Measurements from ENCODE around the gene LMO4. TPM values are rescaled to one million over a fixed set of nuclear protein-coding genes. Genes with fewer than 3 reads are reported as not detected.

Gene LMO4
- total RNA-seq, 1 experiment from 2014 or later = 38.5 TPM

- no peak for DNase-seq (ENCODE audit: low read depth, low spot score)
- Histone ChIP-seq H3K4me2 (ENCODE audit: low read length) (no peak overlapping the region), H3K9ac (ENCODE audit: low read length) (no peak overlapping the region), H3K27ac (ENCODE audit: low read depth, low read length) (no peak overlapping the region), H4K20me1 (ENCODE audit: insufficient read depth) (no peaks in the 10 kb centered on the region), H3K79me2 (ENCODE audit: insufficient read depth, low read length) (no peaks in the 10 kb centered on the region), H3K9me3 (ENCODE audit: control insufficient read depth in 1 of 2, insufficient read depth in 1 of 2, low read depth in 1 of 2, low read length in 2 of 2) (no peaks in the 10 kb centered on the region), H2AFZ (ENCODE audit: low read depth, low read length, poor library complexity, severe bottlenecking) (no peak overlapping the region), H3K9me2 (ENCODE audit: insufficient read depth) (no peaks in the 10 kb centered on the region; the same call in 1 of the 2 replicates), H3K4me1 (ENCODE audit: control insufficient read depth in 1 of 2, insufficient read depth in 2 of 2, low read length in 2 of 2) (no peaks in the 10 kb centered on the region), H3K27me3 (ENCODE audit: insufficient read depth, low read length) (no peaks in the 10 kb centered on the region), H3K36me3 (ENCODE audit: control insufficient read depth in 1 of 2, insufficient read depth in 2 of 2, low read length in 2 of 2) (no peaks in the 10 kb centered on the region), H3K4me3 (replicated peaks in 1 of 2; ENCODE audit: low read depth in 1 of 2, low read length in 2 of 2) (no peak overlapping the region)
- no TSS peak for BruUV-seq (replicated peaks)
- CTCF ChIA-PET = no interaction called here
- ATAC-seq = no peak
- intact Hi-C loops (cut with micrococcal nuclease) = no loop called here
- POLR2A ChIA-PET = no interaction called here
- TF ChIP-seq FOSL1 (IDR thresholded peaks at IDR 0.05; ENCODE audit: low read depth) = no peak
- no peak for TF ChIP-seq POLR2A (IDR thresholded peaks at IDR 0.05; ENCODE audit: borderline replicate concordance, extremely low read depth, insufficient read depth, insufficient read length)
- no peak for TF ChIP-seq SIN3A (IDR thresholded peaks at IDR 0.05; ENCODE audit: low read depth)
- no peak for TF ChIP-seq RAD21 (IDR thresholded peaks at IDR 0.05; ENCODE audit: low read depth)
- TF ChIP-seq ELF1 (IDR thresholded peaks at IDR 0.05; ENCODE audit: borderline replicate concordance, low read depth) = no peak
- TF ChIP-seq MAX (IDR thresholded peaks at IDR 0.05) = no peak
- TF ChIP-seq CTCF (IDR thresholded peaks at IDR 0.05 in 2 of 3, conservative IDR thresholded peaks at IDR 0.05 in 1 of 3; ENCODE audit: borderline replicate concordance in 1 of 3, insufficient read depth in 1 of 3, low read depth in 2 of 3, low read length in 2 of 3) = no peak
- no peak for TF ChIP-seq REST (IDR thresholded peaks at IDR 0.05; ENCODE audit: low read depth)
- RAD21 ChIA-PET (ENCODE audit: low non-redundant PET in 1 of 2, low total read pairs in 2 of 2, uncharacterized antibody in 2 of 2, unreplicated experiment in 2 of 2) = no interaction called here
These were observed 9.9 kb upstream of the LMO4 start for GRCh38 chr1:87318806-87319205.
